ENCODE data around the gene ZCCHC8. TPM values are rescaled to one million over a fixed set of nuclear protein-coding genes. Genes with fewer than 3 reads are reported as not detected.

The ZCCHC8 gene
- total and polyA plus RNA-seq, 2 donors (not counting 1 experiment from before 2014, with no cell fraction given): 30.0 to 56.2 TPM

- Histone ChIP-seq H3K36me3 (replicated peaks in 1 of 2; ENCODE audit: control extremely low read depth in 1 of 2, control insufficient read depth in 1 of 2, extremely low read depth in 1 of 2, insufficient read depth in 2 of 2, low read length in 1 of 2) (peaks cover 3 to 21% of the 10 kb centered on the region in 2 experiments), H4K20me1 (ENCODE audit: control insufficient read depth, insufficient read depth, low read length, poor library complexity, severe bottlenecking) (no peaks in the 10 kb centered on the region), H3K79me2 (ENCODE audit: control insufficient read depth, insufficient read depth, low read length) (peaks cover 5% of the 10 kb centered on the region), H3K4me2 (replicated peaks; ENCODE audit: low read depth, low read length, poor library complexity, severe bottlenecking) (peak overlapping the region; percentile 55), H3K9me3 (ENCODE audit: control extremely low read depth in 1 of 3, control insufficient read depth in 2 of 3, insufficient read depth in 1 of 3, low read length in 2 of 3) (no peaks in the 10 kb centered on the region), H3K9ac (ENCODE audit: low read length) (no peak overlapping the region), H2AFZ (ENCODE audit: insufficient read depth, low read depth, low read length, poor library complexity, severe bottlenecking) (no peak overlapping the region), H3K4me1 (ENCODE audit: control insufficient read depth in 2 of 2, insufficient read depth in 2 of 2, low read length in 2 of 2) (peaks cover 17 to 18% of the 10 kb centered on the region in 2 donors), H3K4me3 (ENCODE audit: control extremely low read depth in 1 of 5, extremely low read depth in 1 of 5, insufficient read depth in 1 of 5, low read depth in 2 of 5, low read length in 4 of 5) (peak overlapping the region in 1 of 5 experiments; percentile 16), H3K27ac (ENCODE audit: low read length in 2 of 2) (peak overlapping the region; percentile 12 to 70), H3K27me3 (replicated peaks in 1 of 4; ENCODE audit: control extremely low read depth in 1 of 4, control insufficient read depth in 3 of 4, insufficient read depth in 4 of 4, low read length in 3 of 4) (no peaks in the 10 kb centered on the region)
- ATAC-seq (ENCODE audit: low read depth) (no peak), DNase-seq (no peak)
- Mint-ChIP-seq H3K27me3 (no peaks in the 10 kb centered on the region), H3K9me3 (ENCODE audit: insufficient read depth) (no peaks in the 10 kb centered on the region), H3K27ac (no peak overlapping the region), H3K4me3 (peak overlapping the region; percentile 33), H3K4me1 (peaks cover 24% of the 10 kb centered on the region)
- intact Hi-C loops (cut with micrococcal nuclease): no loop called here
- CTCF ChIA-PET: interaction anchor here (1.2 kb wide), 1 partner anchor 17 kb away, joined by 3 read pairs; no protein-coding TSS in a partner anchor
- POLR2A ChIA-PET: no interaction called here
- WGBS (ENCODE audit: insufficient coverage): no CpG with 5 or more reads among the region's 2 CpGs
- no peak for TF ChIP-seq EZH2 (IDR thresholded peaks at IDR 0.05; ENCODE audit: borderline replicate concordance, insufficient read depth, low read depth, low read length, poor library complexity, severe bottlenecking)
- TF ChIP-seq CTCF (IDR thresholded peaks at IDR 0.05): no peak
These were observed 45.1 kb upstream of the ZCCHC8 start for GRCh38 chr12:122545855-122546254.

DNA sequence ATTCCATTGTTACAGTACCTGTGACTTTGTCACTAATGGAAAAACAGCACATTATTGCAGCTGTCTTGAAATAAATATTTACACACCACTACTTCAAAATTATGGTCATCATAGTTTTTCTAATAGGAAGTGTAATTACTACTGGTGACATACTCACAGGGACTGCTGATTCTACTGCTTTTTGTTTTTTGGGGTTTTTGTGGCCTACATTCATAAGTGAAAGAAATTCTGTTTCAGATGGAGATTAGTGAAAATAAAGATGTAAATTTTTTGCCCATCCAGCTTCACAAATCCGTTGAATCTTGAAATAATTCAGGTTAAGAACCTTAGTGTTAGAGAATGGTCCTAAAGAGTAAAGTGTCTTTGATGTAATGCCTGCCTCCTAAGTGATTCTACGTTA is 43.8 kb upstream of the ZCCHC8 start:
- Mint-ChIP-seq H3K27ac (peak overlapping the region; percentile 50), H3K4me1 (peaks cover 24% of the 10 kb centered on the region), H3K9me3 (ENCODE audit: insufficient read depth) (no peaks in the 10 kb centered on the region), H3K4me3 (no peak overlapping the region), H3K27me3 (no peaks in the 10 kb centered on the region)
- no peak for DNase-seq
- Histone ChIP-seq H4K20me1 (ENCODE audit: control insufficient read depth, insufficient read depth, low read length, poor library complexity, severe bottlenecking) (no peaks in the 10 kb centered on the region), H3K4me3 (ENCODE audit: control extremely low read depth in 1 of 5, extremely low read depth in 1 of 5, insufficient read depth in 1 of 5, low read depth in 2 of 5, low read length in 4 of 5) (no peak overlapping the region), H3K4me2 (replicated peaks; ENCODE audit: low read depth, low read length, poor library complexity, severe bottlenecking) (no peak overlapping the region), H3K4me1 (ENCODE audit: control insufficient read depth in 2 of 2, insufficient read depth in 2 of 2, low read length in 2 of 2) (peaks cover 17 to 18% of the 10 kb centered on the region in 2 donors), H3K9me3 (ENCODE audit: control extremely low read depth in 1 of 3, control insufficient read depth in 2 of 3, insufficient read depth in 1 of 3, low read length in 2 of 3) (no peaks in the 10 kb centered on the region), H2AFZ (ENCODE audit: insufficient read depth, low read depth, low read length, poor library complexity, severe bottlenecking) (no peak overlapping the region), H3K27ac (ENCODE audit: low read length in 2 of 2) (peak overlapping the region in 1 of 2 donors; percentile 5), H3K27me3 (replicated peaks in 1 of 4; ENCODE audit: control extremely low read depth in 1 of 4, control insufficient read depth in 3 of 4, insufficient read depth in 4 of 4, low read length in 3 of 4) (no peaks in the 10 kb centered on the region), H3K36me3 (replicated peaks in 1 of 2; ENCODE audit: control extremely low read depth in 1 of 2, control insufficient read depth in 1 of 2, extremely low read depth in 1 of 2, insufficient read depth in 2 of 2, low read length in 1 of 2) (peaks cover 1 to 13% of the 10 kb centered on the region in 2 experiments), H3K79me2 (ENCODE audit: control insufficient read depth, insufficient read depth, low read length) (peaks cover 5% of the 10 kb centered on the region), H3K9ac (ENCODE audit: low read length) (peak overlapping the region; percentile 1)
- TF ChIP-seq CTCF (IDR thresholded peaks at IDR 0.05) (no peak), EZH2 (IDR thresholded peaks at IDR 0.05; ENCODE audit: borderline replicate concordance, insufficient read depth, low read depth, low read length, poor library complexity, severe bottlenecking) (no peak)
- ATAC-seq (ENCODE audit: low read depth): no peak
- WGBS (ENCODE audit: insufficient coverage): 88% methylated on average over 1 of the region's 2 CpGs
- CTCF ChIA-PET: interaction anchor here (0.6 kb wide), 1 partner anchor 157 kb away, joined by 4 read pairs; no protein-coding TSS in a partner anchor
- intact Hi-C loops (cut with micrococcal nuclease): no loop called here
- POLR2A ChIA-PET: no interaction called here

Measured in B cell (primary cell).